Left ventricle myocardium superior (tissue), 1 donor: ENCODE data around the gene MROH7. TPM values are rescaled to one million over a fixed set of nuclear protein-coding genes. Genes with fewer than 3 reads are reported as not detected.
"Not testable (repeated sequence)": the region's sequence is repeated elsewhere in the genome, so short reads cannot be mapped to it uniquely, and the experiment has no call there.

Source experiments
- ATAC-seq: fragments of 200-7000 bp; cut with Tn5 transposase; one replicate; pipeline ENCODE4 v1.9.1; 2020; ENCODE audit warnings: mild to moderate bottlenecking, moderate library complexity
- DNase-seq: peaks from one replicate; pipeline ENCODE4 v3.0.0-alpha.2; 2020
- intact Hi-C: fragments of 100-400 bp; cut with micrococcal nuclease; formaldehyde crosslinking; loops from one replicate; pipeline ENCODE4 v1.11.0; 2022
- total RNA-seq: library from RNA; stranded (reverse); fragmentation: NEBNext Ultra II Directional; extraction: Animal tissue kit (Norgen Biotek cat#: 25700); gene quantifications from one replicate; pipeline ENCODE4 v1.2.1, GENCODE V29; 2021
- donor health status: DM: no; HTN: yes; CAD: no; lungs with severe emphysema.

MROH7 gene
- total RNA-seq, 1 donor from 2014 or later, result 7.0 TPM

DNA sequence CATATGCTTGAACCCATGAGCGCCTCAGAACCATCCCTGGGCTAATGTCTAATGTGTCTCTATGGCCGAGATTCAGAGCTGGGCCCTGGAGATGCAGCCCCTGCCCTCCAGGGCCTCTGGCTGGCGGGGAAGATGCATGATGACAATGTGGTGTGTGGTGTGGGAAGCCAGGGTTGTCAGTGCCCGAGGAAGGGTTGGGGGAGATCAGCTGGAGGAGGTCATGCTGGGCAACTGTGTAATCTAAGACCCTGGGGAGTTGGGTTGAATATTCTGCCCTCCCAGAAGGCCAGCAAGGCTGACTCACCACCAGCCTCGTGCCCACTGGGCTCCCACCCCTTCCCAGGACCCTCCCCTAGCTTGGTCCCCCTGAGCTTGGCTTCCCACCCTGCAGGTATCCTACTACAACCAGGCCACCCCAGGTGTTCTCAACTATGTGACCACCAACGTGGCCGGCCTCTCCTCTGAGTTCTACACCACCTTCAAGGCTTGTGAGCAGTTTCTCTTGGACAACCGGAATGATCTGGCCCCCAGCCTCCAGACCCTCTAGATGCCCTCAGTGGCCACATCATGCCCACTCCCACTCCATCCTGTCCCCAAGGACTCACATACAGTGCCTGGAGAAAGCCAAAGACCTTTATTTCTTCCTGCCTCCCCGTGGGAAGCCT lies 32.9 kb upstream of the MROH7 start:
- intact Hi-C loops, result no loop called here
- DNase-seq, result no peak
- ATAC-seq, result no peak

DNA sequence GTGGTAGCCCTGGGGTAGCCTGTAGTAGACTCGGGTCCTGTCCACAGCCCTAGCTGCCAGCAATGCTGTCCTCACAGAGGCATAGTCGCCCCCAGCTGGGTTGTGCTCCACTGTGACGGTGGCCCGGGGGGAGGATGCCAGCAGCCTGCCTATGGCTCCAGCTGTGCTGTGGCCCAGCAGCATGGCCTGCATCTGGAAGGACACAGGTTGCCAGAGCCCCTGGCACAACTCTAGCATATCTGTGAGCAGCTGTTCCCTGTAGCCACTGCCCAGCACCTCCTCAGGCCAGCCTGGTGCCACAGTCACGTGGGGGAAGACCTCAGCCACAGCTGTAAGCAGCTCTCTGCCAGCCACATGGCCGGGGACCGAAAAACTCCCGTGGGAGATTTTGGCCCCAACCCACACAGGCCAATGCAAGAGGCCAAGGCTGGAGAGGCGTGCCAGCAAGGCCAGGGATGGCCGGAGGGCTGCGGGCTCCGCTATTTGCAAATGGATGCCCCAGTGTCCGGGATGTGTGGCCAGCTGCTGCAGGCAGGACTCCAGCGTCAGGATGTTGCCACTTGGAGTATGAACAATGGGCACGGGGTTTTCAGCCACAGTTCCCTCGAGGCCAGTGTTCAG lies 32.2 kb upstream of the MROH7 start:
- ATAC-seq (peak; percentile 4), DNase-seq (no peak)
- intact Hi-C loops, result no loop called here

DNA sequence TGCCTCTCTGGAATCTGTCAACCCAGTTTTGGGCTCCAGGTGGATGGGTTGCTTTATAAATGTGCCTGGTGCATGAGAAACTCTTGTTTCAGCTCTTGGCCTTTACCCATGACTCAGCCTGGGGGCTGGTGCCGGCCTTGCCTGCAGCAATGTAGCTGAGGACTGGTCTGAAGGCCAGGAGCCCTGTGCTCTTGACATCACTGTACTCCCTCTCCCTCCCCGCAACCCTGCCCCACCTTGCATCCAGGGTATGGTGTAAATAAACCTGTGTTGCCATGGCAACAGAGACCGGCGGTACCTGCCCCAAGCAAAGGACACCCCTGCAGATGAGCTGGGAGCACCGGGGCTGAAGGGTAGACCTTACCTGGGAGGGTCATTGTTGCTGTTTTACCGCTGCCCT lies 31.5 kb upstream of the MROH7 start:
- intact Hi-C loops, result no loop called here
- DNase-seq (no peak), ATAC-seq (no peak)

DNA sequence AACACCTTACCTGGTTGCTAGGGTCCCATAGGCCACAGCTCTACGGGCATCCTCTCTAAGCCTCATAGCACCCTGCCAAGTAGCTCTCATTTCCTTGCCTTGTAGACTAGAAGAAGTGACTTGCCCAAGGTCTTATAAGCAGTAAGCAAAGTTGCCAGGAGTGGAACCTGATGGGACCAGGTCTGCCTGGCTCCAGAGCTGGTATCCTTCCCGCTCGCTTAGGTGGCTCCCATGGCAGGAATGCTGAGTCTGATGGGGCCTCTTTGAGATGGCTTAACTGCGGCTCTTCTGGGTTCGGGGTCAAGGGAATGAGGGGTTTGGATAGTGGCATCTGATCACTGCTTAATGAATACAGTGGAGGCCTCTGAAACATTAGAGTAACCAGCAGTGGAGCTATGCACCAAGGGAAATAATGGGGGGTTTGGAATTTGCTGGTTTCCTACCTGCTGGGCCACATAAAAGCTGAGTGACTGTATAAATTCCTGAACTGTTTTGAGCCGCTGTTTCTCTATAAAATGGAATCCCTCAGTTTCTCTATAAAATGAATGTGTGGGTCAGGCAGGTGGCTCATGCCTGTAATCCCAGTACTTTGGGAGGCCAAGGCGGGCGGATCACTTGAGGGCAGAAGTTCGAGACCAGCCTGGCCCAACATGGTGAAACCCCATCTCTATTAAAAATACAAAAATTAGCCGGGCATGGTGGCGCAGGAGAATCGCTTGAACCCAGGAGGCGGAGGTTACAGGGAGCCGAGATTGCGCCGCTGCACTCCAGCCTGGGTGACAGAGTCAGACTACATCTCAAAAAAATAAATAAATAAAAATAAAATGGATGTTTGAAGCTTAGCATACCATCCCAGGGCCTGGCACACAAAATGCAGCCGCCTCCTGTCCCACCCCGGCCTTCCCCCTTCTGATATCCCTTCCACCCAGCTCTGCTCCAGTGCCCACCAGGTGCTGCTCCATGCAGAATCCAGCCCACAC lies 30.7 kb upstream of the MROH7 start:
- no peak for DNase-seq
- intact Hi-C loops, result no loop called here
- no peak for ATAC-seq

DNA sequence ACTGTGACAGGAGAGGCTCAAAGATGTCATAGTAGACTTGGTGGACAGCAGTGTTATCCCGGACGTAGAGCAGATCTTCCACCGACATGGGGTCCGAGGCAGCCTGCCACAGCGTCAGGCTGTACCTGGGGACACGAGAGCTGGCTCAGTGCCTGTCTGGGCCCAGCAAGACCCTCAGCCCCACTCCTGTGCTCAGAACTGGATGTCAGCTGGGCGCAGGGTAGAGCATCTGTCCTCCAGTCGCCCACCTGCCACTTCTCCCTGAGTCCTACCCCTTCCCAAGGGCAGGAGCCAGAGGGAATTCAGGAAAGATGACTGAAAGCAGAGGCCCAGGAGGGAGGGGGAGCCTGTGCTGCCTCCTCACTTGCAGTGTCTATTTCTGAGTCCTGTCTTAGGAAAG lies 30.0 kb upstream of the MROH7 start:
- intact Hi-C loops, result no loop called here
- peak; percentile 1 for ATAC-seq
- no peak for DNase-seq

DNA sequence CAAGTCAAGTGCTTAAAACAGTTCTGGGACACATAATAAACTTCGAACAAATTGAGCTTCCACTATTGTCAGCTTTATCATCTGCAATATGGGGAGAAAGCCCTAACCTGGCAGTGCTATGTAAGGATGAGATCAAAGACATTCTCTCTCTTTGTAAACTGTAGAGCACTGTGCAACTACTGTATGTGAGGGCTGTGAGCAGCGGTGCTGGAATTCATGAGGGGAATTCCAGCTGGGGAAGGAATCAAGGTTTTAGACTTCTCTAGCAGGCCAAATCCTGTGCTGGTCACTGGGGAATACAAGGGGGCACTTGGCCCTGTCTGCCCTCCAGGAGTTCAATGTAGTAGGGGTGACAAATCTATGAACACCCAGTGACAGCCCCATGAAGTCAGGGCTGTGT lies 27.6 kb upstream of the MROH7 start:
- ATAC-seq (no peak), DNase-seq (no peak)
- intact Hi-C loops, result no loop called here

DNA sequence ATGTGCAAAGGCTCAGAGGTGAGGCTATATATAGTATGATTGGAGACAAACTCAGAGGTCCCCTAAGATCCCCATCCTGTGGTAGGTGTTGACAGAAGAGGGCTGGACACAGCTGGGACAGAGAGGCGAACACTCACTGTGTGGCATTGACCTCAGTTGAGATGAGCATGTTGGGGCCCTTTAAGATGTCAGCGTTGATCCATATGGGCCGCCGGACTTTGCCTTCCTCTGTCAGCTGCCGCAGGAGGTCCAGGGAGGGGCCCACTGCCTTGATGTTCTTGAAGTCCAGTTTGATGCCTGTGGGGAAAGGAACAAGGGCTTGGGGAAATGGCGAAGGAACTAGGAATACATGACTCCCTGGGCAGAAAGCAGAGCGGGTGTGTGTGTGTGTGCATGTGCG lies 27.0 kb upstream of the MROH7 start:
- DNase-seq, result no peak
- peak; percentile 6 for ATAC-seq
- intact Hi-C loops, result no loop called here

DNA sequence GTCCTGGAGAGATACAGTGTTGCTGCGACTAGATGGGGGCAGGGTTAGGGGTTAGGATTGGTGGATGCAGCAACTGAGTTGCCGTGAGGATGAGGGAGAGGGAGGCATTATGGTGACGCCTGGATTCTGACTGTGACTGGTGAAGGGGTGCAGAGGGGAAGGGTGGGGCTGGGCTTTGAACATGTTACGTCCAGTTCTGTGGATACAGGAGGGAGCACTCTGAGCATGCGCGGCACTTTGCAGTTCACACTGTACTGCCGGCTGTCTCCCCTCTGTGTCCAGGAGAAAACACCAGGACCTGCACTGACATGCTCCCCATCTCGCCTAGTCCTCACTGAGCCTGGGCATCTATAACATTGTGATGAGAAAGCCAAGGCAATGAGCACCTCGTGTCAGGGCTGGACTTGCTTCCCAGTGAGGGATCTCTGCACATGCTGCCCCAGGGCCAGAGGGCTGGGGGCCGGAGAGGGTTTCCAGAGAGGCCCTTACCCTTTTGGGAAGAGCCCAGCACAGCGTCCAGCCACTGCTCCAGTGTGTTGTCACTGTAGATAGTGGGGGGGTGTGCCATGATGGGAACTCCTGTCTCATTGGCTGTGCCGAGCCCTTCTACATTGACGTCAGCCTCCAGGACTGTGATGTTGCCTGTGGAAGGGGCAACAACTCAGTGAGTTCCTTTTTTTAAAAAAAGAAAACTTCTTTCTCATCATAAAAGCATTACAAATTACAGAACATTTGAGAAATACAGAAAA lies 25.9 kb upstream of the MROH7 start:
- ATAC-seq (peak; percentile 47), DNase-seq (no peak)
- intact Hi-C loops, result no loop called here

DNA sequence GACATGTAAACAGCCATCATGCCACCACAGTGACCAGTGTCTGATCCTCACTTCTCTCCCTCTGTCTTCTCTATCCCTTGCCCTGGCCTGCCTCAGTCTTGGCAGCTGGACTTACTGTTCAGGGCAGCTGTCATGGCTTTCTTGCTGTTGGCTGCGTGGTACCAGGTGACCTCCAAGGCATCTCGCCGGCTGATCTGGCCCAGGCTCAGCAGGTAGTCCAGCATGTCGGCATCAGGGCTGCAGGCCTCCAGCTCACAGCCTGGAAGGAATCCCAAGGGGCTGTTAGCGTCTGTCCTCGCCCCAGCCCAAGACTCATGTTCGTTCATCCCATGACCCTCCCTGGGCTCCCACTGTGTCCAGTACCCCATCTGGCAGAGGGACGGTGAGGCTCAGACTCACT lies 21.8 kb upstream of the MROH7 start:
- DNase-seq, result no peak
- ATAC-seq, result no peak
- intact Hi-C loops, result no loop called here

DNA sequence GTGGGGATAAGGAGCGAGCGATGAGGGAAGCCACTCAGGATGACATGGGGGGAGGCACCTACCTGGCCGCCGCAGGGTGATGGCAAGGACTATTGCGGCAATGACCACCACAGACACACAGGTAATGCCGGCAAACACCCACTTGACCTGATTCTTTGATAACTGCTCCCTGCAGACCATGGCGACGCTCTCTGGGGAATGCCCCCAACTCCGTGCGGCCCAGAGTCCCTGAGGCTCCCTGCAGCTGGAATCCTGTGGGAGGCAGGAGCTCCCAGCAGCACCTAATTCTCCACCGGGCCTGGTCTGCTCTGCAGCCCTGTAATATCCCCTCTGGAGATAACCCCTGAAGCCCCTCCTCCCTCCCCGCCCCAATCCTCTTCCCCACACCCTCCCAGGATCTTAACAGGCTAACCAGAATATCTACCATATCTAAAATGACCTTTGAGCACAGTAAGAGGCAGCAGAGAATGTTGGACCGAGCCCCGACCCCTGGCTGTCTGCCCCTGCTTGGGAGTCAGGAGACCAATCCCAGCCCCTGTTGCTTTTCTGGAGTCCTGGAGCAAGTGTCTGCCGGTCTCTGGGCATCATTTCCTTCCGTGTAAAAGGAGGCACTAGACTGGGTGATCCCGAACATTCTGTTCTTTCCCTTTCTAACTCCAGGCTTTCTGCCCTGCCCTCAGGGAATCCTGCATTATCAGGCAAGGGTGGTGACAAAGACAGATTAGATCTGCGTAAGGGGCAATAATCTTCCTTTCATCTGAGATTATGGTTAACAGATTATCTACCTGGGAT lies 18.2 kb upstream of the MROH7 start, which contains the start of gene FAM151A:
TSS of gene FAM151A (minus strand) at position 310 of the 792 bp plus-strand sequence. CDS start at position 180, 130 bp downstream.
- ATAC-seq, result peak; percentile 71
- DNase-seq, result peak; percentile 69
- intact Hi-C loops, result no loop called here

DNA sequence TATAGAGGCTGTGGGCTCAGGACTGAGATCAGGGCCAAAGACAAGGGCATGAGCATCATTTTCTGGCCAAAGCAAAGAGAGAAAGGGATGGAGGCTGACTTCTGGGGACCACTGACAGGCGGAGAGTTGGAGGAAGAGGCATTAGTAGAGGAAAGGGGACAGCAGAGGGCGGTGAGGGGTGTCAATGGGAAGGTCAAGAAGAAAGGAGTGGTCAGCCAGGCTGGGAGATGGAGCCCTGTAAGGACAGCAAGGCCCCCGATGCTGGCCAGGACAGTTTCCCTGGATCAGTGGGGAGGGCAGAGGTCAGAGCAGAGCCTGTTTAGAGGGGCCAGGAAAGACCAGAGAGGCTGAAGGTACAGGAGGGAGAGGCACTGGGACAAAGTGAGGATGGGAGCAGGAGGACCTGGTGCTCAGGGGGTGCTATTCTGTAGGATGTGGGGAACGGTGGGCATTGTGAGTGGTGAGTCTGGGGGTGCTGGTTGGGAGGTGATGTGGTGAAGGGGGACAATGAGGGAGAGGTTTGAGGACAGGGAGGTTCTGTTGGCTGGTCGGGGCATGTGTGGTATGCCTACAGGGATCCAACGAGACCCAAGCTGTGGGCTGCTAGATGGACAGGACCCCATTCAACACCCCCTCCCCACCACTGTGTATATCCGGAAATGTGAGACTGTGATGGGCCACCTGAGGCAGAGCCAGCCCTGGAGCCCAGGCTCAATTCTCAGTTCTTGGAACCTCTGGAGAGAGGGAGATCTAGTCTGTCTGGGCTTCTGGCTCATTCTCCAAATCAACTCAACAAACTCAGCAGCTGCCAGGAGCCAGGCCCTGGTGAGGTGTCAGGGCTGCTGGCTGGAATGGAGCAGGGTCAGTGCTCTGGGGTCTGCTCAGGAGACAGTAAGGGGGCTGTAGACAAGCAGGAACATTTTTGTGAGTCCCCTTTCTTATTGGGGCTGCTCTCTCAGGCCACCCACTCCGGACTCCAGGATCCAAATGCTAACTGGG lies 16.8 kb upstream of the MROH7 start:
- DNase-seq (no peak), ATAC-seq (peak; percentile 41)
- intact Hi-C loops, result no loop called here

DNA sequence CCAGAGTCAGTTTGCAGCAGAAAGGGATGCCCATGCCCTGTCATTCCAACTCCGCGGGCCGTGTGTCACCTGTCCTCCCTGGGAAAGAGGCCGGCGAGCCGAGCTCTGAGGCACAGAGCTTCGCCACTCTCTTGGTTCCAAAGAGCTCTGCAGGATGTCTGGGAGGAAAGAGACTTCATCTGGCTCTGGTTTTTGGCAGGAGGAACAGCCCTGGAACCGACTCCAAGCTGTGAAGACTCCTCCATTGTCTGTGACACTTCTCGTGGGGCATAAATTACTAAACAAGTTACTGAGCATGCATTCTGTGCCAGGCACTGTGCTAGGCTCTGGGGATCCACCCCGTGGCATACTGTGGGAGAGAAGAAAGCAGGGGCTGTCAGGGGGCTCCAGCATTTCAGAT lies 14.4 kb upstream of the MROH7 start:
- no peak for DNase-seq
- intact Hi-C loops, result no loop called here
- ATAC-seq, result no peak

DNA sequence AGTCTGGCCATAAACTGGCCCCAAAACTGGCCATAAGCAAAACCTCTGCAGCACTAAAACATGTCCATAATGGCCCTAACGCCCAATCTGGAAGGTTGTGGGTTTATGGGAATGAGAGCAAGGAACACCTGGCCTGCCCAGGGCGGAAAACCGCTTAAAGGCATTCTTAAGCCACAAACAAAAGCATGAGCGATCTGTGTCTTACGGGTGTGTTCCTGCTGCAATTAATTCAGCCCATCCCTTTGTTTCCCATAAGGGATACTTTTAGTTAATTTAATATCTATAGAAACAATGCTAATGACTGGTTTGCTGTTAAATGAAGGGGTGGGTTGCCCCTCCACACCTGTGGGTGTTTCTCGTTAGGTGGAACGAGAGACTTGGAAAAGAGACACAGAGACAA lies 5.8 kb upstream of the MROH7 start:
- DNase-seq, intact Hi-C loops, ATAC-seq: not testable (repeated sequence)

DNA sequence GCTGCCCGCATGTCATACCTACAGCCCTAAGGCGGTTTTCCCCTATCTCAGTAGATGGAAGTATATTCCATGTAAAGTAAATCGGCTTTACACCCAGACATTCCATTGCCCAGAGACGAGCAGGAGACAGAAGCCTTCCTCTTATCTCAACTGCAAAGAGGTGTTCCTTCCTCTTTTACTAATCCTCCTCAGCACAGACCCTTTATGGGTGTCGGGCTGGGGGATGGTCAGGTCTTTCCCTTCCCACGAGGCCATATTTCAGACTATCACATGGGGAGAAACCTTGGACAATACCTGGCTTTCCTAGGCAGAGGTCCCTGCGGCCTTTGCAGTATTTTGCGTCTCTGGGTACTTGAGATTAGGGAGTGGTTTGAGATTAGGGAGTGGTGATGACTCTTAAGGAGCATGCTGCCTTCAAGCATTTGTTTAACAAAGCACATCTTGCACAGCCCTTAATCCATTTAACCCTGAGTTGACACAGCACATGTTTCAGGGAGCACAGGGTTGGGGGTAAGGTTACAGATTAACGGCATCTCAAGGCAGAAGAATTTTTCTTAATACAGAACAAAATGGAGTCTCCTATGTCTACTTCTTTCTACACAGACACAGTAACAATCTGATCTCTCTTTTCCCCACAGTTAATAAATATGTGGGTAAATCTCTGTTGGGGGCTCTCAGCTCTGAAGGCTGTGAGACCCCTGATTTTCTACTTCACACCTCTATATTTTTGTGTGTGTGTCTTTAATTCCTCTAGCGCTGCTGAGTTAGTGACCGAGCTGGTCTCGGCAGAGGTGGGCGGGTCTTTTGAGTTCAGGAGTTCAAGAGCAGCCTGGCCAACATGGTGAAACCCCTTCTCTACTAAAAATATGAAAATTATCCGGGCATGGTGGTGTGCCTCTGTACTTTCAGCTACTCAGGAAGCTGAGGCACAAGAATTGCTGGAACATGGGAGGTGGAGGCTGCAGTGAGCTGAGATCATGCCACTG lies 4.8 kb upstream of the MROH7 start:
- ATAC-seq, DNase-seq, intact Hi-C loops: not testable (repeated sequence)

DNA sequence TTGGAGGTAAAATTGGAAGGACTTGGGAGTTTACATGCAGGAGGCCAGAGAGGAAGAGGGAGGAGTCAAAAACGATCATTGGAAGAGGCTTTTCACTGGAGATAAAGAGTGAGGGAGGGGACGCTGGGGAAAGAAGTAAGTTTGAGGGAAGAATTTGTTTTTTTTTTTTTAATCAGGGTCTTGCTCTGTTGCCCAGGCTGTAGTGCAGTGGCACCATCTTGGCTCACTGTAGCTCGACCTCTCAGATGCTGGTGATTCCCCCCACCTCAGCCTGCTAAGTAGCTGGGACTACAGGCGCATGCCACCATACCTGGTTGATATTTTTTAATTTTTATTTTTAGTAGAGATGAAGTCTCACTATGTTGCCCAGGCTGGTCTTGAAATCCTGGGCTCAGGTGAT lies 1.2 kb upstream of the MROH7 start:
- ATAC-seq (no peak), DNase-seq (no peak)
- intact Hi-C loops, result no loop called here

DNA sequence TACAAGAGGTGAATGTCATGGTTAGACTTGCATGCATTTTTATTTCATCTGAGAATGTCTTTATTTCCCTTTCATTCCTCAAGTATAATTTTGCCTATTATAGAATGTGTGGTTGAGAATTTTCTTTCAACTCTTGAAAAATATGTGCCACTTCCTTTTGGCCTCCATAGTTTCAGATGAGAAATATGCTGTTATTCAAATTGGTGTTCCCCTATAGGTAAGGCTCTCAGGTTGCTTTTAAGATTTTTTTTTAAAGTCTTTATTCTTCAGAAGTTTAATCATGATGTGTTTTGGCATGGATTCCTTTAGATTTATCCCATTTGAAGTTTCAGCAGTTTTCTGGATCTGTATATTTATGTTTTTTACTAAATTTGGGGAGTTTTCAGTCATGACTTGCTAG lies 2.1 kb downstream of the MROH7 start:
- ATAC-seq, result no peak
- DNase-seq, result no peak
- intact Hi-C loops, result no loop called here
